Peyer's patch (tissue), 4 donors: ENCODE results near the gene PWWP2B. TPM values are rescaled to one million over a fixed set of nuclear protein-coding genes. Genes with fewer than 3 reads are reported as not detected.

Experiments used
- DNase-seq, 3 donors: peaks; one replicate each; pipeline ENCODE4 v3.0.0-alpha.2; 2017 to 2019
- H3K27ac ChIP-seq, 4 donors: fragments of 200-600 bp; sonication (generic); one replicate each; pipeline ENCODE4 v1.5.1; 2016 to 2019
- H3K27me3 ChIP-seq, 2 donors: fragments of 200-600 bp; sonication (generic); one replicate each; pipeline ENCODE4 v1.5.1; 2019
- H3K36me3 ChIP-seq, 3 donors: fragments of 200-600 bp; sonication (generic); one replicate each; pipeline ENCODE4 v1.5.1; 2016 to 2019
- H3K4me1 ChIP-seq, 4 donors: fragments of 200-600 bp; sonication (generic); one replicate each; pipeline ENCODE4 v1.5.1; 2016 to 2019
- H3K4me3 ChIP-seq, 4 donors: fragments of 200-600 bp; sonication (generic); 1 replicate in 3 of 4; 2 replicates in 1 of 4; pipeline ENCODE4 v1.5.1; 2016 to 2019; ENCODE audit warnings: mild to moderate bottlenecking in 1 of 4
- H3K9me3 ChIP-seq, 4 donors: fragments of 200-600 bp; sonication (generic); one replicate each; pipeline ENCODE4 v1.5.1; 2016 to 2019; ENCODE audit warnings: mild to moderate bottlenecking in 1 of 4
- CTCF ChIP-seq, 6 experiments: fragments of 450-650 bp in 4 of 6; fragments of 200-600 bp in 2 of 6; sonication (generic) in 1 of 6; IDR thresholded peaks; one replicate each; pipeline ENCODE4 v1.5.1; 2017 to 2019; ENCODE audit warnings: antibody characterized with exemption in 6 of 6, mild to moderate bottlenecking in 3 of 6, moderate library complexity in 1 of 6
- POLR2A ChIP-seq, 2 donors: fragments of 450-650 bp; IDR thresholded peaks; one replicate each; pipeline ENCODE4 v1.5.1; 2017; ENCODE audit warnings: antibody characterized with exemption in 2 of 2, mild to moderate bottlenecking in 2 of 2, moderate library complexity in 2 of 2
- total RNA-seq, 4 donors: library from RNA; depleted of rRNA; stranded (reverse); fragments of >200 nt; gene quantifications; one replicate each; pipeline ENCODE4 v1.1.0, GENCODE V29; 2016

The PWWP2B gene
- total RNA-seq, 4 donors from 2014 or later: 11.4 to 19.2 (median 15.1) TPM

- DNase-seq: peak in 2 of 3 donors; percentile 84 to 88
- H3K27ac ChIP-seq: peak overlapping the region in 3 of 4 donors; percentile 27 to 81 (median 45)
These were observed 58.5 kb downstream of the PWWP2B start for GRCh38 chr10:132455441-132455971.

GRCh38 chr10:132455986-132456847, 59.2 kb downstream of the PWWP2B start:
- Histone ChIP-seq H3K36me3 (no peaks in the 10 kb centered on the region), H3K27ac (peak overlapping the region in 2 of 4 donors; percentile 45 to 81), H3K9me3 (no peaks in the 10 kb centered on the region), H3K27me3 (no peaks in the 10 kb centered on the region), H3K4me3 (no peak overlapping the region), H3K4me1 (peaks cover 14 to 80% (median 25%) of the 10 kb centered on the region in 4 donors)
- TF ChIP-seq POLR2A (IDR thresholded peaks at IDR 0.05): no peak
- peak in 2 of 3 donors; percentile 51 to 67 for DNase-seq

More at GRCh38 chr10:132455441-132455971, 58.5 kb downstream of the PWWP2B start:
- no peaks in the 10 kb centered on the region for H3K27me3 ChIP-seq
- TF ChIP-seq CTCF (IDR thresholded peaks at IDR 0.05) (peak in 3 of 6 experiments; percentile 23 to 45 (median 42)), POLR2A (IDR thresholded peaks at IDR 0.05) (peak; percentile 48 to 56)
- H3K4me1 ChIP-seq: peaks cover 14 to 74% (median 23%) of the 10 kb centered on the region in 4 donors
- no peak overlapping the region for H3K4me3 ChIP-seq
- H3K9me3 ChIP-seq: no peaks in the 10 kb centered on the region
- H3K36me3 ChIP-seq: no peaks in the 10 kb centered on the region

- no peak for TF ChIP-seq POLR2A (IDR thresholded peaks at IDR 0.05)
- no peak for TF ChIP-seq CTCF (IDR thresholded peaks at IDR 0.05)
- Histone ChIP-seq H3K4me3 (no peak overlapping the region), H3K27ac (peak overlapping the region in 2 of 4 donors; percentile 24 to 81), H3K36me3 (no peaks in the 10 kb centered on the region), H3K27me3 (no peaks in the 10 kb centered on the region), H3K9me3 (no peaks in the 10 kb centered on the region), H3K4me1 (peaks cover 14 to 77% (median 25%) of the 10 kb centered on the region in 4 donors)
- DNase-seq: peak in 1 of 3 donors; percentile 44
These were observed 59.9 kb downstream of the PWWP2B start for GRCh38 chr10:132456881-132457280.

- no peaks in the 10 kb centered on the region for H3K9me3 ChIP-seq
- no peaks in the 10 kb centered on the region for H3K27me3 ChIP-seq
- peak overlapping the region in 1 of 4 donors; percentile 81 for H3K27ac ChIP-seq
- no peaks in the 10 kb centered on the region for H3K36me3 ChIP-seq
- H3K4me1 ChIP-seq: peaks cover 10 to 73% (median 20%) of the 10 kb centered on the region in 4 donors
- DNase-seq: peak in 2 of 3 donors; percentile 59 to 68
- H3K4me3 ChIP-seq: peak overlapping the region in 1 of 4 donors; percentile 28
- TF ChIP-seq CTCF (IDR thresholded peaks at IDR 0.05): peak in 4 of 6 experiments; percentile 21 to 38 (median 32)
- no peak for TF ChIP-seq POLR2A (IDR thresholded peaks at IDR 0.05)
These were observed 60.5 kb downstream of the PWWP2B start for GRCh38 chr10:132457328-132458070.

GRCh38 chr10:132458071-132458585, 61.1 kb downstream of the PWWP2B start:
- TF ChIP-seq POLR2A (IDR thresholded peaks at IDR 0.05) (no peak), CTCF (IDR thresholded peaks at IDR 0.05) (no peak)
- H3K4me1 ChIP-seq: peaks cover 5 to 74% (median 15%) of the 10 kb centered on the region in 4 donors
- DNase-seq: no peak
- H3K27ac ChIP-seq: peak overlapping the region in 3 of 4 donors; percentile 63 to 99 (median 95)
- no peaks in the 10 kb centered on the region for H3K27me3 ChIP-seq
- no peaks in the 10 kb centered on the region for H3K9me3 ChIP-seq
- H3K4me3 ChIP-seq: peak overlapping the region in 2 of 4 donors; percentile 15 to 28
- no peaks in the 10 kb centered on the region for H3K36me3 ChIP-seq
